NCI-H1417 (cell line): ENCODE results near the gene MYL4.
"Not testable (repeated sequence)": the region's sequence is repeated elsewhere in the genome, so short reads cannot be mapped to it uniquely, and the experiment has no call there.

ENCODE experiments used
- DNase-seq, 3 experiments: peaks; one replicate each; lab custom pipeline; 2025; lab: John Stamatoyannopoulos, UW

The MYL4 gene

DNA sequence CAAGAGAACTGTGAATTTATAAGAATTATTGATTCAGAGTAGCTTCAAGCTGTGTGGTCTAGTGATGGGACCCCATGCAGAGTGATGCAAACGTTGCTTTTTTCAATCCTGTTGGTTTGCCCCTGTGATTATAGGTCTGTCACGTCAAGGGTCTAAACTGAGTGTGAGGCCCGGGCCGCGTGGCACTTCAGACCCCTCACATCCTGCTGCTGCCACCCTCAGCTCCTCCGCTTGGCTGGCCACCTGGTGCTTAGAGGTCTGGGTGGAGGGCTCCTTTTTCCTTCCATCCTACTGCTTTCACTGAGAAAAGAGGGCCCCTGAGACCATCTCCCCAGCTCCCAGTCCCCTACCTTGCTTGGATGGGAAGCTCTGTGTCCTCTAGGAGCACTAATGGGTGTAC, 12.0 kb downstream of the MYL4 start:
- DNase-seq = peak in 2 of 3 experiments; percentile 18 to 66

DNA sequence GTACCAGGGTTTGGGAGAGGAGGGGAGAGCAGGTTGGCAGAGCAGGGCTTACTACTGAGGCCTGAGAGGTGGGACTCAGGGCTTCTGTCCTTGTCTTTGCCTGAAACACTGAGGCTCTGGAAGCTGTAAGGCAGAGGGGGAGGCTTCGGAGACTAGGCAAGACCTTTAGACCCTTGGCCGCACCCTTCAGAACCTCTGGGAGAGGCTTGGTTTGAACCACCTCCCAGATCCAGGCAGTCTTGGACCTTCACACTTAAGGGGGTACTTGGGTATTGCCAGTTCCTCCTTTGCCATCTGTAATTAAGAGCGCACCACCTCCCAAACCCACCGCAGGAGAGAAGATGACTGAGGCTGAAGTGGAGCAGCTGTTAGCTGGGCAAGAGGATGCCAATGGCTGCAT, 12.9 kb downstream of the MYL4 start:
- no peak for DNase-seq

DNA sequence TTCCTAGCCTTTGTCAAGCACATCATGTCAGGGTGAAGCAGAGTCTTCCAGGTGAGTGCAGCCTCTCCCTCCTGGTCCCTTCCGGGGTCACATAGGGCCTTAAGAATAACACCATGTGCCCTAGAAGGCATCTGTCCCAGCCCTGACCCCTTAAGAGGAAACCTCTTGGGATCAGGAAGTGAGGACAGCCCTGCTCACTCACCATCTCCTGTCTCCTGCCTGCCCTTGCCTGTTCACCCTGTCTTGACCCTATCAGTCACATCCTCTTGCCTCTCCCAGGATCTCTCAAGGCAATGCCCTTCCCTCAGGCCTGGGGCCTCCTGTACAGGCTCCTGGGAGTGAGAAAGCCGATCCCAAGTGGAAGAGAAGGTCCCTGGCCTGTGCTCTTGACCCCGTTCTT, 13.9 kb downstream of the MYL4 start:
- no peak for DNase-seq

DNA sequence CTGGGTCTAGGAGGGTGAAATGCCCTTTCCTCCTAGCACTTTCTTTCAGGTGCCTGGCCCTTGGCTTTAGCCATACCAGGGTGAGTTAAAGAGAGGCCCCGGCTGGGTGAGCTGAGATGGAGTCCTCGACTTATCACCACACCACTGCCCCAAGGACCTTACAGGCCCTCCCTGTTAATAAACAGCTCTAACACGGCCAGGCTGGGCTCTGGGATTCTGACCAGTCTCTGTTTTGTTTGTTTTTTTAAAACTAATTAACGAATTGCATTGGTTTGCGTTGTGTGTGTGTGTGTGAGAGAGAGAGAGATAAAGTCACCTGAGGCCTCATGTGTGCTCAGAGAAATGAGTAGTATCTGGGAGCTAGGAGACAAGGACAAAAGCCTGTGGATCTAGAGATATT, 14.3 kb downstream of the MYL4 start:
- no peak for DNase-seq

DNA sequence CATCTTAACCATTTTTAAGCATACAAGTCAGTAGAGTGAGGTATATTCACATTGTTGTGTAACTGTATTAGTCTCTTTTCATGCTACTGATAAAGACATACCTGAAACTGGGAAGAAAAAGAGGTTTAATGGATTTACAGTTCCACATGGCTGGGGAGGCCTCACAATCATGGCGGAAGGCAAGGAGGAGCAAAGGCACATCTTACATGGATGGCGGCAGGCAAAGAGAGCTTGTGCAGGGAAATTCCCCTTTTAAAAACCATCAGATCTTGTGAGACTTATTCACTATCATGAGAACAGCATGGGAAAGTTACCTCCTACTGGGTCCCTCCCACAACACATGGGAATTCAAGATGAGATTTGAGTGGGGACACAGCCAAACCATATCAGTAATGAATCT, 14.9 kb downstream of the MYL4 start:
- DNase-seq = not testable (repeated sequence)

DNA sequence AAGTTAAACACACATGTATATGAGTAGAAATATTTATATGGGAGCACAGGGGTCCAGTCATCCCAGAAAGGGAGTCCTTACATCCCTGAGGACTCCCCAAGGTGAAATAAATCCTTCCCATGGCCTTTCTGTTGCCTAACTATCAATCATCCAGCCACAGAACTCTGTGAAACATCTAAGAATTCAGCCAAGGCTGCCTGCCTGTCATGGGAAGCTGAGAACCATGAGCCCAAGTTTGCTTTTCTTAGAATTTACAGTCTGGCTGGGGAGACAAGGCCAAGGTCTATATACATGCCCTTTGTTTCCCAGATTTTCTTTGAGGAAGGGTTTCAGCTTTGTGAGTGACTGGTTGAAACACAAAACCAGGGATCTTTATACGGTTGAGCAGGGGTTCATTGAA, 15.8 kb downstream of the MYL4 start:
- no peak for DNase-seq

DNA sequence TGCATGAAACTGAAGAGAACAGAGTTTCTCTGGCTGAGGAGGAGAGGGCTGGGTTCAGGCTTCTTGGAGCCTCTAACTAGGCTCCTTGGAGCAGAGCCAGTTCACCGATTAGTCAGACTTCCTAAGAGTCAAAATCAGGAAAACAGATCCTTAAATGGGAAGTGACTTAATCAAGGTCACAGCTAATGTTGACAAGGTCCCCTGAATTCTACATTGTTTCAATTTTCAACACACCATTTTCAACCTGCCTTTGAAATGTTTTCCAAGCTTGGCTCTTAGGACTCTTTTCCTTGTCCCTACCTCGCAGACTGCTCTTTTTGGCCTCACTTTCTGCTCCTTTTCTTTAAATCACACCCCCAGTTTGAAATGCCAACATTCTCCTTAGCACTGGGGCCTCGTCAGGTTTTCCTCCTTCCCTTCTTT, 16.3 kb downstream of the MYL4 start:
- DNase-seq = no peak

DNA sequence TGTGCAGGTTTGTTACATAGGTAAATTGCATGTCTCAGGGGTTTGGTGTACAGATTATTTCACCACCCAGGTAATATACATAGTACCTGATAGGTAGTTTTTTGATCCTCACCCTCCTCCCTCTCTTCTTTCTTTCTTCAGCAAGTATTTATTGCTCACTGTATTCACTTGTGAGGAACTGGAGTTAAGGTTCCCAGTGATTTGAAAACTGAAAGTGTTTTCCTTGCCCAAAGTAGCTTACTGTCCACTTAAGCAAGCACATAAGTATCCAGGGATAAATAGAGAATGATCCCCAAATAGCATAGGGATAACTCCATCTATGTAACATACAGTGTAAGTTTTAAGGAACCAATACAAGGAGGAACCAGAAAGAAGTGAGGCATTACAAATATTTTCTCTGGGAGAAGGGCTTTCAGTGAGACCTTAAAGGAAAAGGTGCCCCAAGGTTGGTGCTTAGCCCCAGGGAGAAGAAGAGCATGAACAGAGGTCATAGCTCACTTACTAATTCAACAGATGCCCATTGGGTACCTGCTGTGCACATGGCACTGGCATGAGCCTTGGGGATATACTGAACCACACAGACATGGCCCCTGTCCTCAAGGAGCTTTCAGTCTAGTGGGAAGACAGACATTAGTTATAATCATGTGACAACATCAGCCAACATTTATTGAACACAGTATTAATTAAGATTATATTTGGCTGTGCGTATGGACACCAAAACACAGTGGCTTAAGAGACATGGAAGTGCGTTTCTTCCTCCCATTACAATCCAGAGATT, 17.0 kb downstream of the MYL4 start:
- DNase-seq = no peak

DNA sequence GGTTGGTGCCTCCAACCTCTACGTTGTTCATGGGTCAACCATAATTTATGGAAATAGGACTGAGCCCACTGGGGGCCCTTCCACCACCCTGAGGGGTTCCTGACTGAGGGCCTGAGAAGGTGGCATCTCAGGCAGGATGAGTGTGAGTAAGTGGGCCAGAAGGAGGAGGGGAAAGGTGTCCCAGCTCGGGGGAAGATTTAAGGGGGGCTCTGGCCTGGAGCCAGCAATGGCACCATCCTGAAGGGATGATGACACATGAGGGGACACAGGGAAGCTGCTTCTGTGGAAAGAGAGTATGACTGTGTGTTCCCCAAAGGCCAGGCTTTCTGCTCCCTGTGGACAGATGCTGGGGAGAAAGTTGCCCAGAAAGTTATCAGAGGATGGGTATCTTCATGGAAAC, 18.7 kb downstream of the MYL4 start:
- DNase-seq = no peak

DNA sequence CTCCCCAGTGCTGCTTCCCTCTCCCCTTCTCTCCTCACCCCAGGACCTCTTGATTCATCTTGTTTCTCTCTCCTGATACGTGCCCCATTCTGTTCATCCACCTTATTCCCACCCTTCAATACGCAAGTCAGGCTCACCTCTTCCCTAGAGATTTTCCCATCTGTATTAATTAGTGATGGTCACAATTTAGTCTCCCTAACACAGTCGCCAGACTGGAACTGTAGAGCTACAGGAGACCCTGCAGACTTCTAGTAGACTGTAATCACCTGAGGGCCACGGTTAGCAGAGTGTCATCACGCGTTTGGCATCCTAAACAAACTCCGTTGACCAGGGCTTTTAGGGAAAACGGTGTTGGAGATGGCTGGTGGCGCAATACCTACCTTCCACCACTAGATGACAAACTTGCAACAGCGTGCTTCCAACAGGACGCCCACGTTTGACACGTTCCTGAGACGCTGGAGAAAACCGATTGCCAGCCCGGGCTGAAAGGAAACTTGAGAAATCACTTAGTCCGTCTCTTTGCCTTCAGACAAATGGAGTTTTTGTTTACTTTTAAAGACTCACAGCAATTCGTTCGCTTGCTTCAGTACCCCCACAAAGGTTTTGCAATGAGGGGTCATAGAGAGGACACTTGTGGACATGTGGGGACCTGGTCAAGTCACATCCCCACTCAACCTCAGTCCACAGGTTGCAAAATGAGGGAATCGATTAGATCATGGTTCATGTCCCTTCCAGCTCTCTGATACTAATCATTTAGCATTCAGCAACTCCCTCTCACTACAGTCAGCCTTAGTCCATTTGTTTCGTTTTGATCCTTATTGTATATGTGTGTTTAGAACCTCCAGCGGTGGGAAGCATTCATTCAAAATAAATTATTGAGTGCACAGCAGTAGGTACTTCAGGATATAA, 20.6 kb downstream of the MYL4 start:
- peak; percentile 65 to 89 (median 87) for DNase-seq

DNA sequence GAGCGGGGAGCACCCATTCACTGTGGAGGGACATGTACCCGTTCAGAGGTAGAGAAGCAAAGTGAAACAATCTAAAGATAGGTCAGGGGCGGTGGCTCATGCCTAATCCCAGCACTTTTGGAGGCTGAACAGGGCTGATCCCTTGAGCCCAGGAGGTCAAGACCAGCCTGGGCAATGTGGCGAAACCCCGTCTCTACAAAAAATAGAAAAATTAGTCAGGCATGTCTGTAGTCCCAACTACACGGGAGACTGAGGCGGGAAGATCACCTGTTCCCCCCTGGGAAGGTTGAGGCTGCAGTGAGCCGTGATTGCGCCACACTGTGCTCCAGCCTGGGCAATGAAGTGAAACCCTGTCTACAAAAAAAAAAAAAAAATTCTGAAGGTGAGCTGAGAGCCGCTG, 21.7 kb downstream of the MYL4 start:
- no peak for DNase-seq

DNA sequence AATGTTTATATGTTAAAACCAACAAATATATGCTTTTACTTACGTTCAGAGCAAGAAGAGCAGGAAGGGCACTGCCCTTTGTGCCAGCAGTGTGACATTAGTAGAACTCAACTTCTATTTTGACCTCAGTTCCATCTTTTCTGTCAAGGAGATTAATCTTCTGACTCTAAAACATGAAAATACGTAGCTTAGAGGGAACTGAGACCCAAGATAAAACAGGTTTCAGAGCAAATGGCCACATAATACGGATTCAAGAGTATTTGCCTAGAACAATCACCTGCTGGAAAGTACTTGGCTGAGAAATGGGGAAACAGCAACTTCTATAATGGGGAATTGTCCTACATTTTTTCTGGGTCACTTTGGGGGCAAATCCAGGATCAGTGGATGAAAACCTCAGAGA, 22.2 kb downstream of the MYL4 start:
- DNase-seq = no peak

DNA sequence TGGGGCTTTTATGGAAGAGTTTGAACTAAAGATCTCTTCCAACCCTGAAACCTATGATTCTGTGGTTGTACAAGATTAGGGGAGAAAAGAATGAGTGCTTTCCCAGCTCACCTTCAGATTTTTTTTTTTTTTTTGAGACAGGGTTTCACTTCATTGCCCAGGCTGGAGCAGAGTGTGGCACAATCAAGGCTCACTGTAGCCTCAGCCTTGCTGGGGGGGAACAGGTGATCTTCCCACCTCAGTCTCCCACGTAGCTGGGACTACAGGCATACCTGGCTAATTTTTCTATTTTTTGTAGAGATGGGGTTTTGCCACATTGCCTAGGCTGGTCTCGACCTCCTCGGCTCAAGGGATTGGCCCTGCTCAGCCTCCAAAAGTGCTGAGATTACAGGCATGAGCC, 22.7 kb downstream of the MYL4 start:
- DNase-seq = no peak

DNA sequence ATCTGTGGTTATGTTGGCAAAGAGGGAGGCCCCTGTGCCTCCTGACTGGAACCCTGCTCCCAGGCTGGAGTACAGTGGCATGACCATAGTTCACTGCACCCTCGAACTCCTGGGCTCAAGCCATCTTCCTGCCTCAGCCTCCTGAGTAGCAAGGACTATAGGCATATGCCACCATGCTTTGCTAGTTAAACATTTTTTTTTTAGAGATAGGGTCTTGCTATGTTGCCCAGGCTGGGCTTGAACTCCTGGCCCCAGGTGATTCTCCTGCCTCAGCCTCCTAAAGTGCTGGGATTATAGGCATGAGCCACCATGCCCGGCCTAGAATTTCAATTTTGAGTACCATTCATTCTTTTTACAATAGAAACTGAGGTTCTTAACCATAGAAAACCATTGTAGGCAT, 23.3 kb downstream of the MYL4 start:
- DNase-seq = no peak

DNA sequence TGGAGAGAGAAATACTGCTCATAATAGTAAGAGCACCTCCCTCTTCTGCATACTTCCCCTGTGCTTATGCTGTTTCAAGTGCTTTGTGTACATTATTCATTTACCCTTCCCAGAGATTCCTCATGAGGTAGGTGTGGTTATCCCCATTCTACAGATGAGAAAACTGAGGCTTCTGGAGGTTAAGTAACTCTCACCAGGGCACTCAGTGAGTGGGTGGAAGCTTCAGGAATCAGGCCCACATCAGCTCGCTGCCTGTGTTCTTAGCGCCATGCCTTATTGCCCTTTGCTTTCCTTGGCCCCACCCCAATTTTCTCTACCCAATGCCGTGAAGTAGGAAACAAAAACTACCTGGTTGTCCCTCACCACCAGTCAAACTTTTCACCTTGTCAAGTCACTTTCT, 26.4 kb downstream of the MYL4 start:
- no peak for DNase-seq

DNA sequence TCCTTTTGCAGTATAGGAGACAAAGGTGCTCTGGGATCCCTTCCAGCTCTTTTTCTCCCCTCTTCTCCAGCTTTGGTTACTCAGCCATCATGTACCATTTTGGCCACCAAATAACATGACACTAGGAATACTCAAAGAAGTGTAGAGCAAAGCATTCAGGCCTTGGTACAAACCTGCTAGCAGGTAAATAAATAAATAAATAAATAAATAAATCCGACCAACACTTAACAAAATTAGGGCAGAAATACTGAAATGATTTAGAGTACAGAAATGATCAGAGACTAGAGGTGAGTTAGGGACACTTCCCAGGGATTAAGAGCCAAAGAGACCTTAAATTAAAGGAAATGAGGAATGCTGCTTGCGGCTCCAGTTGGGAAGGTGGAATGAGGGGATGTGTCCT, 26.8 kb downstream of the MYL4 start:
- no peak for DNase-seq

DNA sequence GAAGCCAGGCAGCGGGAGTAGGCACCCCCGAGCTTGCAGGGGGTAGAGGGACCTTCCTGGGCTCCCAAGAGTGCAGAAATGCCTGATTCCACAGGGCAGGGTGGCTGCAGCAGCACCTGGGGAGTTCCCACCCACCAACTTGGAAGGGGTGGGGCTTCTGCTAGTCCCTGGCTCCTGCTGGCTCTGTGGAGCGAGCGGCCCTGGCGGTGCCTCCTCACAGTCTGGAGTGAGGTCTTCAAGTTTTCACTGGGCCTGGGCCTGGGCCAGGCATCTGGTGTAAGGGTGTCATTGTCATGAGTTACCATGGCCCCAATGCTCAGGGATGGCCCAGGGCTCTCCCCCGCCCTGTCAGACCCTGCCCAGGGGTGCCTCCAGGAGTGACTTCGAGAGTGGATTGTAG, 28.7 kb downstream of the MYL4 start:
- DNase-seq = no peak

DNA sequence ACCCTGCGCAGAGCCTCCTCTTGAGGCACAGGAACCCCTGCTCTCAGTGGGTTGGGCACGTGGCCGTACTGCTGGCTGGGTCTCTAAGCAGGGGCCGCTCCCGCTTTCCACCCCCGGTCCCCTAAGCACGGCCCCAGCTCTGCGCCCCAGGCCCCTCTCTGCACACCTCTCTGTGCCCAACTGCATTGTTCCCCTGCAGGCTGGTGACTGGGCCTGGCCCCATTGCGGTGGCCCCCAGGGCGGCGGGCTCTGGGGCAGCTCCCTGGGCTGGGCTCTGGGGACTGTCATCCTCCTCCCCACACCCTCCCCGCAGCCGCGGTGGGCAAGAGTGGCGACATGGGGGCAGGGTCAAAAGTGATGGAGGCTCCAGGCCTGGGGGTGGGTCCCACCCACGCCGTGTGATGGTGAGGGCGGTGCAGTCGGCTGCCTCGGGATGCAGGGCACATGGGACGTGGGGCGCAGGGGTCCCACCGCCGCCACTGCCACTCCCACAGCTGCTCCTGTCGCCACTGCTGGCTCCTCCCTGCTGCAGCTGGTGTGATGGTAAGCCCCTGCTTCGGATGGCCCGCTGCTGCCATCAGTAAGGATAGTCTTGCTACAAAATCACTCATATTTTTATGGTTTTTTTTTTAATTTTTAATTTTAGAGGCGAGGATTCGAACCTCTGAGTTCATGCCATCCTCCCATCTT, 29.3 kb downstream of the MYL4 start:
- DNase-seq = no peak

DNA sequence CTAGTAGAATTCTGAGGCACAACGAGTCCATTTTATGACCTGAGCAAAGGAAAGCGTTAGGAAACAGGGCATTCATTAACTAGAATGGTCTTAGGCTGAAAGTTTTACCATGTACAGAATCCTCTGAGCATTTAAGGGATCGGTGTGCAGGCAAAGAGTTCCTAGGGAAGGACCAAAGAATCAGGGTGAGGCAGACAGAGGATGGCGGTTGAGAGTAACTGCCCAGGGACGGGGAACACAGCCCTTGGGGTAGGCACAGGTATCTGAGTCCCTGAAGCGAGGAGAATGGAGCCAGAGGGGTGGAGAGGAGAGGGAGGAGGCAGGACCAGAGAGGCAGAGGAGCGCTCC, 30.4 kb downstream of the MYL4 start:
- DNase-seq = no peak

DNA sequence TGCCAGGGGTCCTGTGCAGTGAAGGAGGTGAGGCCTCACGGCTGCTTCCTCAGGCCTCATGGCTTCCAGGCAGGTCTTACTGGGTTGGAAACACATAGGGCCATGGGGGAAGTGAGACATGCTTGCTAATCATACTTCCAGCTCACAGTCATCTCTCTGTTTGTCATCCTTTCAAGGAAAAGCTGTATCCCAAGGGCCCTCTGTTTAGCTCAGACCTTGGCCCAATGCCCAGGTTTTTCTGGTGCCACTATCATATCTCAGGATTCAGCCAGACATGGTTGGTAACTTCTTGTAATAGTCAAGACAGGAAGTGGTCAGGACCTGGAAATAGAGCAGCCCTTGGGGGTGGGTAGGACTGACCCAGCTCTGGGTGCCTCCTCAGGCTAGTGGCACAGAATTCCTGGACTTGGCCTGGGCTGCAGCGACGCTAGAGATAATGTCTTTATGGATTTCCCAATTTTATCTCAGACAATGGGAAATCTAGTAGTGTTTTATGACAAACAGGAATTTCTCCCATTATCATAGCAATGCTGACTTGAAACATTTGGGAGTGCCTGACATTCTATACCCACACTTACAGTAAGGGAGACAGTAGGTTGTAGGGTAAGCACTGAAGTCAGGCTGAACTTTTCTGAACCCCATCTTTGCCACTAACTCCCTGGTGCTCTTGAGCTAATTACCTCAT, 31.0 kb downstream of the MYL4 start:
- peak in 2 of 3 experiments; percentile 45 to 46 for DNase-seq

DNA sequence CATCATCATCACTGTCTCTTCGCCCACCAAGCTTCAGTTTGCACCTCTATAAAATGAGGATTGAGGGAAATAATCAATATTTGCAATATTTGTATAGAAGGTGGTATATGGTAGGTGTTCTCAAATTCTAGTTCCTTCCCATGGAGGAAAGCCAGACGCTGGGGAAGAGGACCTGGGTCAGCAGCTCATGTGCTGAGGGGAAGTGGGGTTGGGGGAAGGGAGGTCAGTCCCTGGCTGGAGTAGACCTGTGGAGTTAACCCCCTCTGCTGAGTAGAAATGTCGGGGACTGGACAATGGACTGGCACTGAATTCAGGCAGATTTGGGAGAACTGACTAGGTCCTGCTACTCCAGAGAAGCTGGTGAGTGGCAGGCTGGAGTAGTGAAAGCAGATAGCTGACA, 31.7 kb downstream of the MYL4 start:
- no peak for DNase-seq

DNA sequence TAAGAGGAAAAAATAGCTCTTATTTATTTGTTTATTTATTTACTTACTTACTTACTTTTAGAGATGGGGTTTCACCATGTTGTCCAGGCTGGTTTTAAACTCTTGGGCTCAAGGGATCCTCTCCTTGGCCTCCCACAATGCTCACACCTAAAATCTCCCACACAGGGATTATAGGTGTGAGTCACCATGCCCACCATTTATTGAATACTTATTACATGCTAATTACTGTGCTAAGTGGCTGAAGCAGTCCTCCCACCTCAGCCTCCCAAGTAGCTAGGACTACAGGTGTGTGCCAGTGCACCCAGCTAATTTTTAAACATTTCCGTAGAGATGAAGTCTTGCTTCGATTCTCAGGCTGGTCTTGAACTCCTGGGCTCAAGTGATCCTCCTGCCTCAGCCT, 33.5 kb downstream of the MYL4 start:
- DNase-seq = no peak
